H1 (cell line): ENCODE results near the gene ANKS1A. TPM values are rescaled to one million over a fixed set of nuclear protein-coding genes. Genes with fewer than 3 reads are reported as not detected.

Experiments
- CTCF ChIA-PET: fragments of 300-600 bp; sonication (Branson Sonifier 250); formaldehyde crosslinking; loops from one replicate; lab custom pipeline; 2021; ENCODE audit not compliant: partially characterized antibody; lab: Charles Lee
- POLR2A ChIA-PET: fragments of 300-600 bp; sonication (Branson Sonifier 250); formaldehyde crosslinking; loops from one replicate; lab custom pipeline; 2021; ENCODE audit warnings: inconsistent platforms; ENCODE audit not compliant: partially characterized antibody; lab: Charles Lee
- DNase-seq, 2 experiments: peaks; one replicate each; pipeline versions ENCODE4 v3.0.0 to v3.0.0-alpha.2; 2010 to 2022; ENCODE audit warnings: low spot score in 2 of 2, low read depth in 1 of 2, mixed read lengths in 1 of 2
- FAIRE-seq: peaks from 2 replicates; lab custom pipeline; 2011; peaks lifted over from hg19 to GRCh38; lab: Jason Lieb, UNC
- H2AFZ ChIP-seq: 2 replicates; pipeline ENCODE4 v1.8.1; 2012; ENCODE audit warnings: low read length, inconsistent platforms
- H2AK5ac ChIP-seq: 2 replicates; pipeline ENCODE4 v1.6.1; 2013; ENCODE audit warnings: low read depth, low read length
- H2BK120ac ChIP-seq: replicated peaks from 2 replicates; pipeline ENCODE3; 2013; ENCODE audit warnings: low read depth, low read length, inconsistent platforms
- H2BK12ac ChIP-seq: 2 replicates; pipeline ENCODE4 v1.6.1; 2013; ENCODE audit warnings: low read depth, low read length
- H2BK15ac ChIP-seq: 2 replicates; pipeline ENCODE4 v1.6.1; 2013; ENCODE audit warnings: low read length
- H2BK20ac ChIP-seq: 2 replicates; pipeline ENCODE4 v1.6.1; 2013; ENCODE audit warnings: low read length
- H2BK5ac ChIP-seq: 2 replicates; pipeline ENCODE4 v1.6.1; 2013; ENCODE audit warnings: low read depth, low read length
- H3K14ac ChIP-seq: 2 replicates; pipeline ENCODE4 v1.6.1; 2013; ENCODE audit warnings: inconsistent platforms; ENCODE audit not compliant: insufficient read length
- H3K18ac ChIP-seq: 2 replicates; pipeline ENCODE4 v1.6.1; 2013; ENCODE audit warnings: low read length; ENCODE audit errors: extremely low read depth
- H3K23ac ChIP-seq: 2 replicates; pipeline ENCODE4 v1.6.1; 2013; ENCODE audit warnings: inconsistent platforms; ENCODE audit not compliant: insufficient read length
- H3K23me2 ChIP-seq: 2 replicates; pipeline ENCODE4 v1.6.1; 2013; ENCODE audit warnings: low read depth, low read length
- H3K27ac ChIP-seq: 2 replicates; pipeline ENCODE4 v1.6.1; 2011; ENCODE audit warnings: low read depth, low read length, inconsistent platforms
- H3K27me3 ChIP-seq, 4 experiments: replicated peaks in 1 of 4; 1 replicate in 1 of 4; 2 replicates in 3 of 4; pipeline versions ENCODE4 v1.6.1 to v1.8.1; 2011 to 2013; ENCODE audit warnings: low read length in 3 of 4, mild to moderate bottlenecking in 3 of 4, inconsistent platforms in 2 of 4, mixed read lengths in 2 of 4, moderate library complexity in 1 of 4; ENCODE audit not compliant: control insufficient read depth in 3 of 4, insufficient read depth in 3 of 4; ENCODE audit errors: extremely low read depth in 1 of 4
- H3K36me3 ChIP-seq, 4 experiments: 2 replicates each; pipeline versions ENCODE4 v1.6.1 to v1.8.1; 2011 to 2013; ENCODE audit warnings: mild to moderate bottlenecking in 4 of 4, low read length in 3 of 4, moderate library complexity in 2 of 4, control low read depth in 1 of 4, inconsistent platforms in 1 of 4; ENCODE audit not compliant: insufficient read depth in 4 of 4, control insufficient read depth in 2 of 4
- H3K4ac ChIP-seq: replicated peaks from 2 replicates; pipeline ENCODE3; 2013; ENCODE audit warnings: low read length, low read depth, mixed read lengths, inconsistent platforms; ENCODE audit not compliant: insufficient read length
- H3K4me1 ChIP-seq, 4 experiments: replicated peaks in 1 of 4; 1 replicate in 1 of 4; 2 replicates in 3 of 4; pipeline versions ENCODE4 v1.6.1 to v1.8.1; 2011 to 2013; ENCODE audit warnings: low read length in 3 of 4, inconsistent platforms in 2 of 4, mixed read lengths in 1 of 4; ENCODE audit not compliant: insufficient read depth in 4 of 4, control insufficient read depth in 3 of 4
- H3K4me2 ChIP-seq, 2 experiments: 2 replicates each; pipeline versions ENCODE4 v1.6.1 to v1.8.1; 2011 to 2013; ENCODE audit warnings: low read depth in 2 of 2, low read length in 2 of 2, control low read depth in 1 of 2, inconsistent platforms in 1 of 2, mild to moderate bottlenecking in 1 of 2; ENCODE audit not compliant: insufficient read depth in 1 of 2
- H3K4me3 ChIP-seq, 4 experiments: fragments of 200-600, 300-600 bp in 1 of 4; sonication (generic), shearing (Covaris generic), sonication (Bioruptor Twin) in 1 of 4; 2 replicates each; pipeline versions ENCODE4 v1.5.1 to v1.8.1; 2011 to 2016; ENCODE audit warnings: low read length in 4 of 4, low read depth in 3 of 4, control low read depth in 2 of 4, inconsistent platforms in 2 of 4, mild to moderate bottlenecking in 2 of 4, mixed read lengths in 1 of 4, moderate library complexity in 1 of 4; ENCODE audit not compliant: insufficient read depth in 2 of 4; ENCODE audit errors: extremely low read depth in 1 of 4
- H3K56ac ChIP-seq: replicated peaks from 2 replicates; pipeline ENCODE3; 2013; ENCODE audit warnings: low read depth, mild to moderate bottlenecking, mixed read lengths, low read length, inconsistent platforms; ENCODE audit not compliant: insufficient read length
- H3K79me1 ChIP-seq: 2 replicates; pipeline ENCODE4 v1.6.1; 2013; ENCODE audit warnings: low read depth, low read length, control low read depth
- H3K79me2 ChIP-seq, 2 experiments: 2 replicates each; pipeline versions ENCODE4 v1.6.1 to v1.8.1; 2012 to 2013; ENCODE audit warnings: low read length in 2 of 2, mild to moderate bottlenecking in 2 of 2, inconsistent platforms in 1 of 2; ENCODE audit not compliant: insufficient read depth in 2 of 2, control insufficient read depth in 1 of 2
- H3K9ac ChIP-seq, 4 experiments: replicated peaks in 1 of 4; 1 replicate in 1 of 4; 2 replicates in 3 of 4; pipeline versions ENCODE4 v1.6.1 to v1.8.1; 2011 to 2013; ENCODE audit warnings: low read depth in 3 of 4, low read length in 3 of 4, control low read depth in 2 of 4, mild to moderate bottlenecking in 2 of 4, moderate library complexity in 2 of 4, inconsistent platforms in 1 of 4; ENCODE audit errors: extremely low read depth in 1 of 4
- H3K9me3 ChIP-seq, 2 experiments: 2 replicates each; pipeline versions ENCODE4 v1.6.1 to v1.8.1; 2012 to 2013; ENCODE audit warnings: mild to moderate bottlenecking in 2 of 2, moderate library complexity in 2 of 2, control low read depth in 1 of 2, inconsistent platforms in 1 of 2, low read depth in 1 of 2, low read length in 1 of 2, mixed read lengths in 1 of 2; ENCODE audit not compliant: insufficient read depth in 2 of 2
- H4K20me1 ChIP-seq, 2 experiments: replicated peaks in 1 of 2; 2 replicates each; pipeline versions ENCODE3 to v1.8.1; 2011 to 2013; ENCODE audit warnings: inconsistent platforms in 2 of 2, low read length in 2 of 2, mild to moderate bottlenecking in 1 of 2; ENCODE audit not compliant: insufficient read depth in 2 of 2, control insufficient read depth in 1 of 2
- H4K5ac ChIP-seq: 2 replicates; pipeline ENCODE4 v1.6.1; 2013; ENCODE audit warnings: low read length, low read depth, mixed read lengths, inconsistent platforms; ENCODE audit not compliant: insufficient read length
- H4K8ac ChIP-seq: 2 replicates; pipeline ENCODE4 v1.8.0; 2013; ENCODE audit warnings: mild to moderate bottlenecking, moderate library complexity, low read length, inconsistent platforms; ENCODE audit not compliant: insufficient read depth; ENCODE audit errors: extremely low read depth
- H4K91ac ChIP-seq: replicated peaks from 2 replicates; pipeline ENCODE3; 2013; ENCODE audit warnings: low read length, mixed read lengths, inconsistent platforms; ENCODE audit not compliant: insufficient read length
- CHD2 ChIP-seq: IDR thresholded peaks from 2 replicates; pipeline ENCODE4 v1.6.1; 2012; ENCODE audit warnings: low read length, improper control_type of control experiment
- HDAC6 ChIP-seq: IDR thresholded peaks from one replicate; pipeline ENCODE4 v1.7.1; 2012; ENCODE audit warnings: low read depth, mild to moderate bottlenecking, inconsistent platforms, low read length, moderate library complexity
- NRF1 ChIP-seq: IDR thresholded peaks from 2 replicates; pipeline ENCODE4 v1.6.1; 2011; ENCODE audit warnings: mild to moderate bottlenecking, low read depth, low read length, improper control_type of control experiment
- RXRA ChIP-seq: IDR thresholded peaks from 2 replicates; pipeline ENCODE4 v1.6.1; 2011; ENCODE audit warnings: low read depth, mild to moderate bottlenecking, low read length, moderate library complexity; ENCODE audit not compliant: insufficient read depth
- TBP ChIP-seq: IDR thresholded peaks from 2 replicates; pipeline ENCODE4 v1.6.1; 2011; ENCODE audit warnings: low read depth, low read length, improper control_type of control experiment
- whole genome bisulfite sequencing, 2 experiments: shearing (Covaris generic) in 1 of 2; methylation state at CpG; one replicate each; pipeline versions ENCODE4 v1.1.6 to v1.1.7; 2013 to 2015; ENCODE audit warnings: low lambda C conversion rate in 2 of 2, mixed read lengths in 2 of 2, inconsistent platforms in 1 of 2, low coverage in 1 of 2, missing lambda C conversion rate in 1 of 2; ENCODE audit not compliant: insufficient replicate concordance in 2 of 2, insufficient coverage in 1 of 2, insufficient read length in 1 of 2; ENCODE audit errors: extremely low coverage in 1 of 2, missing lambda C conversion rate in 1 of 2; 5-methylcytosine and 5-hydroxymethylcytosine counted together
- polyA plus RNA-seq, 7 experiments: library from polyadenylated mRNA; depleted of rRNA in 3 of 7; stranded (reverse) in 5 of 7; unstranded in 2 of 7; fragments of >200 nt in 5 of 7; fragments of 200-250 nt in 2 of 7; gene quantifications; 1 replicate in 5 of 7; 2 replicates in 1 of 7; 4 replicates in 1 of 7; pipeline versions ENCODE4 v1.2.1 to v1.2.3, GENCODE V29; 2011 to 2013; ENCODE audit warnings: missing spikeins in 2 of 7, mixed read lengths in 2 of 7
- total RNA-seq: library from RNA; stranded (reverse); fragmentation: NEBNext Ultra II Directional; extraction: Animal tissue kit (Norgen Biotek cat#: 25700); gene quantifications from 2 replicates; pipeline ENCODE4 v1.2.1, GENCODE V29; 2021
- TF ChIP-seq, protein P1 (sequence below): IDR thresholded peaks from 2 replicates; pipeline ENCODE4 v1.6.1; 2012; ENCODE audit warnings: inconsistent platforms
- TF ChIP-seq, protein P2 (sequence below): IDR thresholded peaks from 2 replicates; pipeline ENCODE4 v1.6.1; 2011; ENCODE audit warnings: low read depth, mild to moderate bottlenecking, low read length; ENCODE audit not compliant: insufficient read depth

The ANKS1A gene
- total and polyA plus RNA-seq, 2 of the 8 experiments (the other 6 are each of a cell fraction or from before 2014, with no cell fraction given), result 9.8 to 30.9 TPM

- H2BK15ac ChIP-seq, result no peak overlapping the region
- no peak overlapping the region for H4K91ac ChIP-seq
- no peak overlapping the region for H3K4me3 ChIP-seq
- H2AFZ ChIP-seq, result no peak overlapping the region
- H2BK5ac ChIP-seq, result no peak overlapping the region
- H4K8ac ChIP-seq, result no peak overlapping the region
- H3K9ac ChIP-seq, result no peak overlapping the region
- H2BK20ac ChIP-seq, result no peak overlapping the region
- peaks cover 0 to 17% of the 10 kb centered on the region in 2 experiments; a peak in 2 of 4 replicates for H3K79me2 ChIP-seq
- no peak overlapping the region for H3K14ac ChIP-seq
- no peak overlapping the region for H3K23ac ChIP-seq
- no peak overlapping the region for H3K4ac ChIP-seq
- H3K9me3 ChIP-seq, result no peaks in the 10 kb centered on the region
- no peaks in the 10 kb centered on the region for H3K23me2 ChIP-seq
- H2BK12ac ChIP-seq, result no peak overlapping the region
- no peak overlapping the region for H3K27ac ChIP-seq
- DNase-seq (no peak), FAIRE-seq (no peak)
- no peak overlapping the region for H3K4me2 ChIP-seq
- H4K20me1 ChIP-seq, result peaks cover 3% of the 10 kb centered on the region in 2 experiments
- H3K18ac ChIP-seq, result no peak overlapping the region
- no peak overlapping the region for H3K56ac ChIP-seq
- no peaks in the 10 kb centered on the region; a peak in 1 of 7 replicates for H3K27me3 ChIP-seq
- no peaks in the 10 kb centered on the region for H3K36me3 ChIP-seq
- ChIA-PET CTCF (interaction anchor here (0.9 kb wide), 1 partner anchor 52 kb away, joined by 3 read pairs; no protein-coding TSS in a partner anchor), POLR2A (no interaction called here)
- peaks cover 4% of the 10 kb centered on the region; the same call in 1 of the 2 replicates for H3K79me1 ChIP-seq
- 96% methylated on average over 1 of the region's 1 CpG; no CpG with 5 or more reads in 1 of the 2 experiments for WGBS, 2 experiments
- H4K5ac ChIP-seq, result no peak overlapping the region
- H2BK120ac ChIP-seq, result no peak overlapping the region
- TF ChIP-seq, protein P1, sequence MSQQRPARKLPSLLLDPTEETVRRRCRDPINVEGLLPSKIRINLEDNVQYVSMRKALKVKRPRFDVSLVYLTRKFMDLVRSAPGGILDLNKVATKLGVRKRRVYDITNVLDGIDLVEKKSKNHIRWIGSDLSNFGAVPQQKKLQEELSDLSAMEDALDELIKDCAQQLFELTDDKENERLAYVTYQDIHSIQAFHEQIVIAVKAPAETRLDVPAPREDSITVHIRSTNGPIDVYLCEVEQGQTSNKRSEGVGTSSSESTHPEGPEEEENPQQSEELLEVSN, result no peak
- TF ChIP-seq HDAC6, result no peak
- no peak for TF ChIP-seq TBP
- TF ChIP-seq, protein P2, sequence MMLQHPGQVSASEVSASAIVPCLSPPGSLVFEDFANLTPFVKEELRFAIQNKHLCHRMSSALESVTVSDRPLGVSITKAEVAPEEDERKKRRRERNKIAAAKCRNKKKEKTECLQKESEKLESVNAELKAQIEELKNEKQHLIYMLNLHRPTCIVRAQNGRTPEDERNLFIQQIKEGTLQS, result no peak
- TF ChIP-seq NRF1, result no peak
- TF ChIP-seq CHD2, result no peak
- TF ChIP-seq RXRA, result no peak
- H2AK5ac ChIP-seq, result no peak overlapping the region
- H3K4me1 ChIP-seq, result no peaks in the 10 kb centered on the region
Measured at GRCh38 chr6:34919651-34920050, 30.6 kb downstream of the ANKS1A start.
